Thyroid gland (tissue), 4 donors: ENCODE measurements around the gene KRT36. TPM values are rescaled to one million over a fixed set of nuclear protein-coding genes. Genes with fewer than 3 reads are reported as not detected.

Source experiments
- DNase-seq, 2 donors: peaks; one replicate each; pipeline ENCODE4 v3.0.0-alpha.2; 2019
- H3K27ac ChIP-seq, 3 donors: fragments of 200-600 bp; sonication (generic); 1 replicate in 2 of 3; 2 replicates in 1 of 3; pipeline ENCODE4 v1.5.1; 2016 to 2019; ENCODE audit warnings: mild to moderate bottlenecking in 1 of 3, moderate library complexity in 1 of 3
- H3K27me3 ChIP-seq: fragments of 200-600 bp; sonication (generic); one replicate; pipeline ENCODE4 v1.5.1; 2019
- H3K36me3 ChIP-seq, 2 donors: fragments of 200-600 bp; sonication (generic); one replicate each; pipeline ENCODE4 v1.5.1; 2016 to 2019
- H3K4me1 ChIP-seq, 2 donors: fragments of 200-600 bp; sonication (generic); one replicate each; pipeline ENCODE4 v1.5.1; 2017 to 2019
- H3K4me3 ChIP-seq, 3 donors: fragments of 200-600 bp; sonication (generic); replicated peaks in 1 of 3; 1 replicate in 2 of 3; 2 replicates in 1 of 3; pipeline ENCODE4 v1.5.1; 2016; ENCODE audit warnings: mild to moderate bottlenecking in 1 of 3
- H3K9me3 ChIP-seq: fragments of 200-600 bp; sonication (generic); one replicate; pipeline ENCODE4 v1.5.1; 2017
- CTCF ChIP-seq, 6 experiments: fragments of 200-600 bp in 3 of 6; fragments of 450-650 bp in 3 of 6; sonication (generic) in 3 of 6; IDR thresholded peaks; one replicate each; pipeline ENCODE4 v1.5.1; 2016 to 2019; ENCODE audit warnings: antibody characterized with exemption in 6 of 6, mild to moderate bottlenecking in 2 of 6, inconsistent platforms in 1 of 6, moderate library complexity in 1 of 6
- POLR2A ChIP-seq, 2 donors: fragments of 450-650 bp; IDR thresholded peaks; one replicate each; pipeline ENCODE4 v1.6.1; 2017; ENCODE audit warnings: antibody characterized with exemption in 2 of 2, mild to moderate bottlenecking in 2 of 2, moderate library complexity in 1 of 2
- WGBS, 2 donors: methylation state at CpG; one replicate each; pipeline ENCODE4 v1.1.5; 2017; 5-methylcytosine and 5-hydroxymethylcytosine counted together
- intact Hi-C: fragments of 100-400 bp; cut with DNase I; formaldehyde crosslinking; loops from one replicate; pipeline ENCODE4 v1.15.1; 2023
- total RNA-seq, 4 donors: library from RNA; depleted of rRNA; stranded (reverse); fragments of >200 nt; gene quantifications; one replicate each; pipeline ENCODE4 v1.2.3, GENCODE V29; 2016

KRT36 gene
- total RNA-seq, 4 donors from 2014 or later: not detected

GRCh38 chr17:41451154-41451728 is 38.5 kb downstream of the KRT36 start:
- 88 to 91% methylated on average over 2 of the region's 2 CpGs for WGBS, 2 donors
- Histone ChIP-seq H3K4me1 (no peaks in the 10 kb centered on the region), H3K36me3 (no peaks in the 10 kb centered on the region), H3K27me3 (no peaks in the 10 kb centered on the region), H3K4me3 (no peak overlapping the region), H3K27ac (no peak overlapping the region), H3K9me3 (no peaks in the 10 kb centered on the region)
- DNase-seq: no peak
- intact Hi-C loops: no loop called here
- TF ChIP-seq POLR2A (IDR thresholded peaks at IDR 0.05) (no peak), CTCF (IDR thresholded peaks at IDR 0.05) (no peak)

GRCh38 chr17:41449008-41449407 is 40.7 kb downstream of the KRT36 start:
- 89 to 91% methylated on average over 5 to 6 of the region's 6 CpGs for WGBS, 2 donors
- no peak overlapping the region for H3K4me3 ChIP-seq
- no peak for DNase-seq
- no peaks in the 10 kb centered on the region for H3K9me3 ChIP-seq
- H3K36me3 ChIP-seq: no peaks in the 10 kb centered on the region
- H3K4me1 ChIP-seq: no peaks in the 10 kb centered on the region
- TF ChIP-seq POLR2A (IDR thresholded peaks at IDR 0.05): no peak
- TF ChIP-seq CTCF (IDR thresholded peaks at IDR 0.05): no peak
- intact Hi-C loops: no loop called here
- no peak overlapping the region for H3K27ac ChIP-seq
- no peaks in the 10 kb centered on the region for H3K27me3 ChIP-seq

GRCh38 chr17:41448506-41448905 is 41.2 kb downstream of the KRT36 start:
- H3K4me1 ChIP-seq: no peaks in the 10 kb centered on the region
- WGBS, 2 donors: 68 to 69% methylated on average over 2 of the region's 2 CpGs
- H3K27ac ChIP-seq: no peak overlapping the region
- H3K4me3 ChIP-seq: no peak overlapping the region
- no peaks in the 10 kb centered on the region for H3K9me3 ChIP-seq
- no peak for DNase-seq
- no peak for TF ChIP-seq POLR2A (IDR thresholded peaks at IDR 0.05)
- no peak for TF ChIP-seq CTCF (IDR thresholded peaks at IDR 0.05)
- no peaks in the 10 kb centered on the region for H3K36me3 ChIP-seq
- intact Hi-C loops: no loop called here
- H3K27me3 ChIP-seq: no peaks in the 10 kb centered on the region

- Histone ChIP-seq H3K9me3 (no peaks in the 10 kb centered on the region), H3K4me3 (no peak overlapping the region), H3K27me3 (no peaks in the 10 kb centered on the region), H3K27ac (no peak overlapping the region), H3K4me1 (no peaks in the 10 kb centered on the region), H3K36me3 (no peaks in the 10 kb centered on the region)
- intact Hi-C loops: no loop called here
- no peak for DNase-seq
- WGBS, 2 donors: 59 to 68% methylated on average over 2 of the region's 2 CpGs
- TF ChIP-seq CTCF (IDR thresholded peaks at IDR 0.05): no peak
- TF ChIP-seq POLR2A (IDR thresholded peaks at IDR 0.05): no peak
These were observed 42.9 kb downstream of the KRT36 start for GRCh38 chr17:41446806-41447205.

- 56 to 60% methylated on average over 3 of the region's 3 CpGs for WGBS, 2 donors
- Histone ChIP-seq H3K27ac (no peak overlapping the region), H3K36me3 (no peaks in the 10 kb centered on the region), H3K27me3 (no peaks in the 10 kb centered on the region), H3K4me1 (no peaks in the 10 kb centered on the region), H3K9me3 (no peaks in the 10 kb centered on the region), H3K4me3 (no peak overlapping the region)
- no peak for TF ChIP-seq POLR2A (IDR thresholded peaks at IDR 0.05)
- TF ChIP-seq CTCF (IDR thresholded peaks at IDR 0.05): no peak
- intact Hi-C loops: no loop called here
- DNase-seq: no peak
These were observed 45.1 kb downstream of the KRT36 start for GRCh38 chr17:41444640-41445039.
